GOT3 (cell line): Measurements from ENCODE around the gene SPEM1.

Experiments used
- DNase-seq: peaks from one replicate; lab custom pipeline; 2025; ENCODE audit warnings: mixed read lengths; lab: John Stamatoyannopoulos, UW

Gene SPEM1

GRCh38 chr17:7421186-7421585, 1.1 kb downstream of the SPEM1 start:
- DNase-seq, result no peak

- DNase-seq, result no peak
Observed at GRCh38 chr17:7423679-7424078, 3.6 kb downstream of the SPEM1 start.

- no peak for DNase-seq
Observed at GRCh38 chr17:7425316-7425715, 5.2 kb downstream of the SPEM1 start, which contains the start of gene SPEM2. TSS of gene SPEM2 (plus strand) at chr17:7425616. CDS start at chr17:7425689, 73 bp downstream.

GRCh38 chr17:7425756-7426155, 5.6 kb downstream of the SPEM1 start:
- no peak for DNase-seq

- no peak for DNase-seq
Observed at GRCh38 chr17:7426203-7426863, 6.2 kb downstream of the SPEM1 start.

GRCh38 chr17:7426896-7427489, 6.9 kb downstream of the SPEM1 start:
- no peak for DNase-seq

GRCh38 chr17:7427549-7427948, 7.4 kb downstream of the SPEM1 start:
- no peak for DNase-seq

GRCh38 chr17:7428557-7428956, 8.4 kb downstream of the SPEM1 start, which contains the start of gene SPEM3:
TSS of gene SPEM3 (plus strand) at chr17:7428857. CDS start at chr17:7428903, 46 bp downstream.
- DNase-seq, result no peak

GRCh38 chr17:7429722-7430121, 9.6 kb downstream of the SPEM1 start:
- no peak for DNase-seq

GRCh38 chr17:7431231-7431630, 11.1 kb downstream of the SPEM1 start:
- no peak for DNase-seq

GRCh38 chr17:7432296-7432695, 12.2 kb downstream of the SPEM1 start:
- no peak for DNase-seq

- DNase-seq, result no peak
Observed at GRCh38 chr17:7435676-7436555, 15.8 kb downstream of the SPEM1 start.

- DNase-seq, result no peak
Observed at GRCh38 chr17:7436556-7437368, 16.6 kb downstream of the SPEM1 start.

GRCh38 chr17:7437369-7437863, 17.3 kb downstream of the SPEM1 start:
- no peak for DNase-seq

- no peak for DNase-seq
Observed at GRCh38 chr17:7437950-7438614, 18.0 kb downstream of the SPEM1 start.

- DNase-seq, result no peak
Observed at GRCh38 chr17:7438656-7439460, 18.7 kb downstream of the SPEM1 start.

- no peak for DNase-seq
Observed at GRCh38 chr17:7439462-7440112, 19.5 kb downstream of the SPEM1 start, which contains the start of gene FGF11. TSS of gene FGF11 (plus strand) at chr17:7439512. CDS start at chr17:7439621, 109 bp downstream.

GRCh38 chr17:7440113-7440833, 20.1 kb downstream of the SPEM1 start:
- no peak for DNase-seq

GRCh38 chr17:7440834-7441195, 20.7 kb downstream of the SPEM1 start:
- DNase-seq, result no peak
